ENCODE measurements around the gene GSTM3. TPM values are rescaled to one million over a fixed set of nuclear protein-coding genes. Genes with fewer than 3 reads are reported as not detected.

GSTM3 gene
- total and polyA plus RNA-seq, 2 experiments from 2014 or later: 297 to 962 TPM

GRCh38 chr1:109716121-109716520 lies 24.7 kb downstream of the GSTM3 start:
- Histone ChIP-seq H3K9me2 (replicated peaks; ENCODE audit: insufficient read depth) (no peaks in the 10 kb centered on the region), H3K4me3 (no peak overlapping the region), H3K79me2 (no peaks in the 10 kb centered on the region), H3K4me2 (no peak overlapping the region), H3K27me3 (no peaks in the 10 kb centered on the region), H3K27ac (no peak overlapping the region), H3K36me3 (replicated peaks; ENCODE audit: insufficient read depth, low read depth) (no peaks in the 10 kb centered on the region), H4K20me1 (ENCODE audit: insufficient read depth, poor library complexity, severe bottlenecking) (no peaks in the 10 kb centered on the region), H3K9me3 (ENCODE audit: low read depth) (no peaks in the 10 kb centered on the region), H3K4me1 (ENCODE audit: insufficient read depth) (peaks cover 3% of the 10 kb centered on the region), H2AFZ (no peak overlapping the region)
- WGBS (ENCODE audit: low lambda C conversion rate, missing lambda C conversion rate): 80% methylated on average over 3 of the region's 3 CpGs
- DNase-seq (ENCODE audit: low spot score): no peak
- TF ChIP-seq CTCF (IDR thresholded peaks at IDR 0.05; ENCODE audit: poor library complexity) (no peak), EZH2phosphoT487 (IDR thresholded peaks at IDR 0.05; ENCODE audit: low read depth, severe bottlenecking, unreplicated experiment) (no peak), EZH2 (IDR thresholded peaks at IDR 0.05; ENCODE audit: borderline replicate concordance) (no peak)

- Histone ChIP-seq H3K9me3 (ENCODE audit: low read depth) (no peaks in the 10 kb centered on the region), H3K4me1 (ENCODE audit: insufficient read depth) (no peaks in the 10 kb centered on the region), H3K79me2 (no peaks in the 10 kb centered on the region), H2AFZ (no peak overlapping the region), H3K9me2 (replicated peaks; ENCODE audit: insufficient read depth) (no peaks in the 10 kb centered on the region), H3K36me3 (replicated peaks; ENCODE audit: insufficient read depth, low read depth) (no peaks in the 10 kb centered on the region), H4K20me1 (ENCODE audit: insufficient read depth, poor library complexity, severe bottlenecking) (no peaks in the 10 kb centered on the region), H3K27me3 (no peaks in the 10 kb centered on the region), H3K4me2 (no peak overlapping the region), H3K27ac (no peak overlapping the region), H3K4me3 (no peak overlapping the region)
- WGBS (ENCODE audit: low lambda C conversion rate, missing lambda C conversion rate): 88% methylated on average over 12 of the region's 12 CpGs
- no peak for DNase-seq (ENCODE audit: low spot score)
- TF ChIP-seq EZH2phosphoT487 (IDR thresholded peaks at IDR 0.05; ENCODE audit: low read depth, severe bottlenecking, unreplicated experiment) (no peak), EZH2 (IDR thresholded peaks at IDR 0.05; ENCODE audit: borderline replicate concordance) (no peak), CTCF (IDR thresholded peaks at IDR 0.05; ENCODE audit: poor library complexity) (no peak)
Measured at GRCh38 chr1:109714661-109715372, 26.0 kb downstream of the GSTM3 start.

GRCh38 chr1:109713636-109714035 lies 27.2 kb downstream of the GSTM3 start:
- 89% methylated on average over 5 of the region's 5 CpGs for WGBS (ENCODE audit: low lambda C conversion rate, missing lambda C conversion rate)
- no peaks in the 10 kb centered on the region for H3K4me1 ChIP-seq (ENCODE audit: insufficient read depth)
- H3K36me3 ChIP-seq (replicated peaks; ENCODE audit: insufficient read depth, low read depth): no peaks in the 10 kb centered on the region
- H2AFZ ChIP-seq: no peak overlapping the region
- H3K4me3 ChIP-seq: no peak overlapping the region
- H3K9me2 ChIP-seq (replicated peaks; ENCODE audit: insufficient read depth): no peaks in the 10 kb centered on the region
- DNase-seq (ENCODE audit: low spot score): no peak
- TF ChIP-seq EZH2 (IDR thresholded peaks at IDR 0.05; ENCODE audit: borderline replicate concordance) (no peak), CTCF (IDR thresholded peaks at IDR 0.05; ENCODE audit: poor library complexity) (no peak), EZH2phosphoT487 (IDR thresholded peaks at IDR 0.05; ENCODE audit: low read depth, severe bottlenecking, unreplicated experiment) (no peak)
- H3K9me3 ChIP-seq (ENCODE audit: low read depth): no peaks in the 10 kb centered on the region
- H4K20me1 ChIP-seq (ENCODE audit: insufficient read depth, poor library complexity, severe bottlenecking): no peaks in the 10 kb centered on the region
- no peak overlapping the region for H3K4me2 ChIP-seq
- no peaks in the 10 kb centered on the region for H3K27me3 ChIP-seq
- H3K79me2 ChIP-seq: no peaks in the 10 kb centered on the region
- H3K27ac ChIP-seq: no peak overlapping the region
